Motor neuron (in vitro differentiated cells): Measurements from ENCODE around the gene SHANK3. TPM values are rescaled to one million over a fixed set of nuclear protein-coding genes. Genes with fewer than 3 reads are reported as not detected.
"Not testable (repeated sequence)": the region's sequence is repeated elsewhere in the genome, so short reads cannot be mapped to it uniquely, and the experiment has no call there.

Source experiments
- ATAC-seq, 8 experiments: fragments of 200-7000 bp; cut with Tn5 transposase; replicated peaks in 6 of 8; 2 replicates each; pipeline ENCODE4 v1.8.0; 2021; ENCODE audit warnings: mild to moderate bottlenecking in 8 of 8, moderate library complexity in 8 of 8
- H3K27ac ChIP-seq, 2 donors: fragments of 250-450 bp; sonication (Bioruptor Pico); 2 replicates each; pipeline ENCODE4 v1.9.0; 2021; ENCODE audit warnings: antibody characterized with exemption in 2 of 2, mild to moderate bottlenecking in 2 of 2, moderate library complexity in 1 of 2
- H3K4me1 ChIP-seq, 2 donors: fragments of 250-450 bp; sonication (Bioruptor Pico); replicated peaks in 1 of 2; 2 replicates each; pipeline ENCODE4 v1.6.1; 2021; ENCODE audit warnings: antibody characterized with exemption in 2 of 2, mild to moderate bottlenecking in 2 of 2, moderate library complexity in 1 of 2
- H3K4me3 ChIP-seq, 5 donors: fragments of 250-450 bp; sonication (Bioruptor Pico); 2 replicates each; pipeline ENCODE4 v1.9.0; 2021; ENCODE audit warnings: antibody characterized with exemption in 5 of 5, mild to moderate bottlenecking in 5 of 5, moderate library complexity in 4 of 5
- WGBS, 10 experiments: fragments of 450-650 bp; shearing (Covaris generic); methylation state at CpG; one replicate each; pipeline ENCODE4 v1.0.0; 2022; 5-methylcytosine and 5-hydroxymethylcytosine counted together
- in situ Hi-C, 9 experiments: fragments of 400-800 bp; cut with MboI; loops; one replicate each; pipeline ENCODE4 v1.15.0; 2021; ENCODE audit warnings: low sequenced_read_pairs in 9 of 9, low pct_unique_long_range_greater_than_20kb in 2 of 9; ENCODE audit not compliant: unreplicated experiment in 9 of 9
- total RNA-seq, 8 experiments: library from RNA; unstranded; fragments of 300-600 nt; gene quantifications; 2 replicates each; pipeline versions ENCODE4 v1.2.3 to v1.2.4, GENCODE V29; 2022

The SHANK3 gene
- total RNA-seq, 8 experiments from 2014 or later, result 0.41 to 7.8 (median 5.2) TPM

DNA sequence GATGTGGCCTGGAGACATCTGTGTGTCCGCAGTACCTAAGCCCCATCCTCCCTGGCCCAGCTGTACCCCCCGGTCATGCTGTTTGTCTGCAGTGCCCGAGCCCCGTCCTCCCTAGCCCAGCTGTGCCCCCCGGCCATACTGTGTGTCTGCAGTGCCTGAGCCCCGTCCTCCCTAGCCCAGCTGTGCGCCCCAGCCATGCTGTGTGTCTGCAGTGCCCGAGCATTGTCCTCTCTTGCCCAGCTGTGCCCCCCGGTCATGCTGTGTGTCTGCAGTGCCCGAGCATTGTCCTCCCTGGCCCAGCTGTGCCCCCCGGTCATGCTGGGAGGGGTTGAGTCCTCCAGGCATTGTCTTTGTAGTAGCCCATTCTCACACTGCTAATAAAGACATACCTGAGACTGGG, 37.0 kb upstream of the SHANK3 start:
- ATAC-seq, result no peak
- in situ Hi-C loops, result no loop called here
- no peak overlapping the region for H3K4me3 ChIP-seq
- no peak overlapping the region for H3K27ac ChIP-seq
- peaks cover 3 to 10% of the 10 kb centered on the region in 2 donors for H3K4me1 ChIP-seq
- WGBS, 10 experiments, result 65 to 100% (median 100%) methylated on average over 1 to 6 of the region's 11 CpGs; no CpG with 5 or more reads in 6 of the 10 experiments

DNA sequence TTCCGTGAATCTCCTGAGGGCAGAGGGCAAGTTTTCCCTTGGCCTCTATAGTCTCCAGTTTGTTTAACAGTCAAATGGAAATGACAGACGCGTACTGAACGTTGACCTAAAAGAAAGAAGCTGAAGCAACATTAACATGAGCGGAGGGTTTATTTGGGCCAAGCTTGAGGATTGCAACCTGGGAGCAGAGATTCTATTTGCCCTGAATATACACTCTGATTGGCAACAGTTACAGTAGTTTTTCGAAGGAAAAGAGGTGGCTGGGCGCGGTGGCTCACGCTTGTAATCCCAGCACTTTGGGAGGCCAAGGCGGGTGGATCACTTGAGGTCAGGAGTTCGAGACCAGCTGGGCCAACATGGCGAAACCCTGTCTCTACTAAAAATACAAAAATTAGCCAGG, 32.3 kb upstream of the SHANK3 start:
- in situ Hi-C loops, result not testable (repeated sequence)

GRCh38 chr22:50640857-50641647, 31.6 kb upstream of the SHANK3 start:
- in situ Hi-C loops, result no loop called here
- H3K4me1 ChIP-seq, result peaks cover 28 to 34% of the 10 kb centered on the region in 2 donors
- peak overlapping the region; percentile 36 to 62 for H3K27ac ChIP-seq
- 30 to 75% (median 61%) methylated on average over 2 to 9 of the region's 15 CpGs; no CpG with 5 or more reads in 3 of the 10 experiments for WGBS, 10 experiments
- no peak overlapping the region for H3K4me3 ChIP-seq
- ATAC-seq, result peak in 1 of 8 experiments; percentile 1

More for the DNA sequence above, 32.3 kb upstream of the SHANK3 start:
- not testable (repeated sequence) for ATAC-seq, H3K27ac ChIP-seq, H3K4me3 ChIP-seq
- H3K4me1 ChIP-seq, result peaks cover 28 to 34% of the 10 kb centered on the region in 2 donors
- WGBS, 10 experiments, result 68 to 90% (median 87%) methylated on average over 2 to 8 of the region's 12 CpGs; no CpG with 5 or more reads in 7 of the 10 experiments

DNA sequence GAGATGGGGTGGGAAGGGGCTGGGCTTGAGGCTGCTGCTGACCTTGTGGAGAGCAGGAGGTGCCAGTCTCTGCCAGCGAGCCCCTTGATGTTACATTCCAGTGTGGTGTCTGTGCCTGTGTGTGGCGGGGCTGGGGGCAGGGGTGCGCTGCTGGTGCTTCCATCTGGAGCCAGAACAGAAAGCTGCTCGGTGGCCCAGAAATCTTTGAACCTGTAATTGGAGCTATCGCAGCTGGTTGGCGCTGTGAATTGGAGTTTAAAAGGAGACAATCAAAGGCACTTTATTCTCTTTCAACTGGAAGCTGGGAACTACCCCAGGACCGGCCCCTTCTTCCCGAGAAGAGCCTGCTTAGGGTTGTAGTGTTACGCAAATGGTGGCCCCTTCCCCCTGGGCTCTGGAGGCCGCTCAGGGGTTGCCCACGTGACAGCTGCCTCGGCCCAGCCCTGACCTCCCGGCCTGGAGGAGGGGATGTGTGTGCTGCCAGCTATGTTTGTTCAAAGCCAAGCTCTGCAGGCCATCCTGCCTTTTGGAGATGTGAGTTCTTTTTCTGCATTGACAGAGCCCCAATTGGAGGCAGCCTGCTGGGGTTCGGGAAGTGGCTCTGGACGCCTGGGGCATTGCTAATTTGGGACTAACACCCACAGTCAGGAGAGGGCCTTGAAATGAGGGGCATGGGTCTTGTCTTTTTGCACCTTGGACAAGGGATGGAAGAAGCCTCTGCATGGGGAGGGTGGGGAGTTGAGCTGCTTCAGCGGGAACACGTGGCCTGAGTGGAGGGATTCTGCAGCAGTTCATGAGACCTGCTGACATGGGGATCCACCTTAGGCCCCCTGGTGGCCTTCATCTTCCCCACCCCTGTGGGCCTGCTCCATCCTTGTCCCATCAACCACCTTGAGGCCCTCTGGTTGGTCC, 30.7 kb upstream of the SHANK3 start:
- Histone ChIP-seq H3K27ac (peak overlapping the region; percentile 36 to 84), H3K4me3 (no peak overlapping the region), H3K4me1 (peaks cover 28 to 34% of the 10 kb centered on the region in 2 donors)
- in situ Hi-C loops, result no loop called here
- peak; percentile 74 to 95 (median 91) for ATAC-seq
- WGBS, 10 experiments, result 0 to 22% (median 3%) methylated on average over 2 to 11 of the region's 17 CpGs; no CpG with 5 or more reads in 6 of the 10 experiments

- H3K27ac ChIP-seq, H3K4me3 ChIP-seq, in situ Hi-C loops, ATAC-seq: not testable (repeated sequence)
- 66 to 100% (median 85%) methylated on average over 1 to 6 of the region's 17 CpGs for WGBS, 10 experiments
- peaks cover 28 to 34% of the 10 kb centered on the region in 2 donors for H3K4me1 ChIP-seq
Observed at GRCh38 chr22:50643021-50643820, 29.4 kb upstream of the SHANK3 start.

GRCh38 chr22:50643821-50644101, 28.9 kb upstream of the SHANK3 start:
- H3K4me3 ChIP-seq, H3K27ac ChIP-seq, ATAC-seq, in situ Hi-C loops: not testable (repeated sequence)
- H3K4me1 ChIP-seq, result peaks cover 28 to 34% of the 10 kb centered on the region in 2 donors
- WGBS, 10 experiments, result 36 to 93% (median 82%) methylated on average over 1 to 3 of the region's 3 CpGs; no CpG with 5 or more reads in 4 of the 10 experiments

GRCh38 chr22:50653256-50653655, 19.4 kb upstream of the SHANK3 start:
- 56 to 90% (median 85%) methylated on average over 2 to 9 of the region's 10 CpGs for WGBS, 10 experiments
- H3K4me1 ChIP-seq, result peaks cover 8 to 20% of the 10 kb centered on the region in 2 donors
- peak in 3 of 8 experiments; percentile 62 to 76 (median 65) for ATAC-seq
- in situ Hi-C loops, result no loop called here
- H3K4me3 ChIP-seq, result no peak overlapping the region
- H3K27ac ChIP-seq, result no peak overlapping the region

DNA sequence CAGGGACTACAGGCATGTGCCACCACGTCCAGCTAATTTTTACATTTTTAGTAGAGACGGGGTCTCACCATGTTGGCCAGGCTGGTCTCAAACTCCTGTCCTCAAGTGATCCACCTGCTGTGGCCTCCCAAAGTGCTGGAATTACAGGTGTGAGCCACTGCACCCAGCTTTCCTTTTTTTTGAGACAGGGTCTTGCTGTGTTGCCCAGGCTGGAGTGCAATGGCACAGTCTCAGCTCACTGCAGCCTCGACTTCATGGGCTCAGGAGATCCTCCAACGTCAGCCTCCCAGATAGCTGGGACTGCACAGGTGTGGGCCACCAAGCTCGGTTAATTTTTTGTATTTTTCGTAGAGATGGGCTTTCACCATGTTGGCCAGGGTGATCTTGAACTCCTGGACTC, 18.0 kb upstream of the SHANK3 start:
- H3K4me3 ChIP-seq, in situ Hi-C loops, ATAC-seq, H3K27ac ChIP-seq: not testable (repeated sequence)
- peaks cover 11 to 23% of the 10 kb centered on the region in 2 donors for H3K4me1 ChIP-seq
- 20 to 100% (median 78%) methylated on average over 1 to 4 of the region's 6 CpGs; no CpG with 5 or more reads in 2 of the 10 experiments for WGBS, 10 experiments

GRCh38 chr22:50656122-50657070, 16.2 kb upstream of the SHANK3 start:
- in situ Hi-C loops, result no loop called here
- 0 to 81% (median 68%) methylated on average over 1 to 9 of the region's 23 CpGs; no CpG with 5 or more reads in 6 of the 10 experiments for WGBS, 10 experiments
- ATAC-seq, result peak; percentile 33 to 85 (median 72)

DNA sequence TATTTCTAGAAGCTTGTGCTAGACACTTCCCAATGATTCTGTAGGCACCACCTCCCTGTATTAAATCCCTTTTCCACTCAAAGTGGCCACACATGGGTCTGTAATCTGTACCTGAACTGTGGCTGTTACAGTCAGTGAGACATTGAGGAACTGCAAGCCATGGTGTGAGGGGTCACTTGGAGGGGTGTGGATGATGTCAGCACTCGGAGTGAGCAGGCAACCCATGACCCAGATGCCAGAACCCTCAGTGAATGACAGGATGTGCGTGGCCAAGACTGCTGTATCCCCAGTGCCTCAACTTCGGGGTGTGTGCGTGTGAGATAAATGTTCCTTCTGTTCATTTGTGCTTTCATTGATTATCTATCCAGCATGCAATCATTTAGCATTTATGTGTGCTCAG, 14.7 kb upstream of the SHANK3 start:
- in situ Hi-C loops, result no loop called here
- Histone ChIP-seq H3K4me3 (no peak overlapping the region), H3K4me1 (peaks cover 11 to 23% of the 10 kb centered on the region in 2 donors), H3K27ac (peak overlapping the region; percentile 20 to 33)
- ATAC-seq, result peak in 5 of 8 experiments; percentile 68 to 94 (median 85)
- WGBS, 10 experiments, result 40 to 90% (median 84%) methylated on average over 2 to 3 of the region's 4 CpGs; no CpG with 5 or more reads in 5 of the 10 experiments

More at GRCh38 chr22:50656122-50657070, 16.2 kb upstream of the SHANK3 start:
- Histone ChIP-seq H3K4me3 (no peak overlapping the region), H3K4me1 (peaks cover 11 to 23% of the 10 kb centered on the region in 2 donors), H3K27ac (no peak overlapping the region)

DNA sequence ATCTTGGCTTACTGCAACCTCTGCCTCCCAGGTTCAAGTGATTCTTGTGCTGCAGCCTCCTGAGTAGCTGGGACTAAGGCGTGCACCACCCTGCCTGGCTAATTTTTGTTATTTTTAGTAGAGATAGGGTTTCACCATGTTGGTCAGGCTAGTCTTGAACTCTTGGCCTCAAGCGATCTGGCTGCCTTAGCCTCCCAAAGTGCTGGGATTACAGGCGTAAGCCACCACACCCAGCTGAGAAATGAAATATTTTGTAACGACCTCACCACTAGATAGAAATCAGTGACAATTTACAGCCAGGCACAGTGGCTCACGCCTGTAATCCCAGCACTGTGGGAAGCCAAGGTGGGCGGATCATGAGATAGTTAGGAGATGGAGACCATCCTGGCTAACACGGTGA, 12.9 kb upstream of the SHANK3 start:
- peaks cover 11 to 23% of the 10 kb centered on the region in 2 donors for H3K4me1 ChIP-seq
- H3K4me3 ChIP-seq, ATAC-seq, in situ Hi-C loops, H3K27ac ChIP-seq: not testable (repeated sequence)
- 60 to 100% (median 87%) methylated on average over 1 to 4 of the region's 7 CpGs; no CpG with 5 or more reads in 5 of the 10 experiments for WGBS, 10 experiments
